K562 (cell line): ENCODE results near the gene NEMP1. TPM values are rescaled to one million over a fixed set of nuclear protein-coding genes. Genes with fewer than 3 reads are reported as not detected.

ENCODE experiments used
- ARID1B ChIP-seq: fragments of 450-650 bp; IDR thresholded peaks from 2 replicates; pipeline ENCODE4 v1.6.1; 2016; ENCODE audit warnings: antibody characterized with exemption, mild to moderate bottlenecking, inconsistent platforms
- BHLHE40 ChIP-seq: IDR thresholded peaks from 2 replicates; pipeline ENCODE4 v1.6.1; 2011; ENCODE audit warnings: low read length, improper control_type of control experiment
- CBFA2T2 ChIP-seq: fragments of 450-650 bp; conservative IDR thresholded peaks from 2 replicates; pipeline ENCODE4 v1.6.1; 2017; ENCODE audit warnings: mild to moderate bottlenecking
- CBFA2T3 ChIP-seq: fragments of 450-650 bp; IDR thresholded peaks from 2 replicates; pipeline ENCODE4 v1.6.1; 2017
- CHCHD3 ChIP-seq: fragments of 250-450 bp; sonication (Bioruptor Pico); IDR thresholded peaks from 2 replicates; pipeline ENCODE4 v2.1.2; 2022; ENCODE audit warnings: mild to moderate bottlenecking
- CXXC5 ChIP-seq: fragments of 250-450 bp; sonication (Bioruptor Pico); IDR thresholded peaks from 2 replicates; pipeline ENCODE4 v1.8.0; 2022; ENCODE audit warnings: inconsistent platforms, mild to moderate bottlenecking, moderate library complexity
- E2F8 ChIP-seq: fragments of 450-650 bp; IDR thresholded peaks from 2 replicates; pipeline ENCODE4 v1.7.1; 2018; ENCODE audit warnings: mild to moderate bottlenecking, low read depth; ENCODE audit not compliant: partially characterized antibody
- HDAC1 ChIP-seq, 2 experiments: fragments of 450-650 bp; IDR thresholded peaks; 2 replicates each; pipeline ENCODE4 v1.6.1; 2016 to 2017; ENCODE audit warnings: inconsistent platforms in 1 of 2, mild to moderate bottlenecking in 1 of 2, moderate library complexity in 1 of 2
- MAFF ChIP-seq: IDR thresholded peaks from 2 replicates; pipeline ENCODE4 v1.6.1; 2012; ENCODE audit warnings: low read length, improper control_type of control experiment
- USF2 ChIP-seq: sonication (generic); formaldehyde crosslinking; IDR thresholded peaks from 2 replicates; pipeline ENCODE4 v1.5.0; 2020; ENCODE audit warnings: missing genetic modification reagents
- ZNF239 ChIP-seq: fragments of 250-450 bp; sonication (Bioruptor Pico); IDR thresholded peaks from 2 replicates; pipeline ENCODE4 v1.4.0; 2020; ENCODE audit warnings: mild to moderate bottlenecking
- ZNF263 ChIP-seq: sonication (generic); formaldehyde crosslinking; IDR thresholded peaks from 2 replicates; pipeline ENCODE4 v1.8.0; 2022; ENCODE audit warnings: mild to moderate bottlenecking, missing genetic modification reagents, borderline replicate concordance
- polyA plus RNA-seq, 8 experiments: library from polyadenylated mRNA; depleted of rRNA in 4 of 8; stranded (reverse) in 5 of 8; unstranded in 3 of 8; fragments of >200 nt; fragmentation: Nextera tagmentation in 2 of 8; fragmentation: Illumina TruSeq in 1 of 8; extraction: Ambion mirVana in 2 of 8; extraction: Trizol in 1 of 8; gene quantifications; 2 replicates each; pipeline versions ENCODE4 v1.2.1 to v1.2.3, GENCODE V29; 2011 to 2014; ENCODE audit warnings: inconsistent platforms in 1 of 8, missing spikeins in 1 of 8
- total RNA-seq, 7 experiments: library from RNA; depleted of rRNA in 6 of 7; stranded (reverse); fragments of >200 nt in 6 of 7; fragmentation: Illumina TruSeq in 2 of 7; extraction: Trizol in 2 of 7; gene quantifications; 2 replicates each; pipeline versions ENCODE4 v1.2.1 to v1.2.3, GENCODE V29; 2011 to 2021; ENCODE audit warnings: low replicate concordance in 1 of 7
- TF ChIP-seq, protein P1 (sequence below): fragments of 450-650 bp; formaldehyde crosslinking; IDR thresholded peaks from 2 replicates; pipeline ENCODE4 v1.4.0; 2022; ENCODE audit warnings: mild to moderate bottlenecking, moderate library complexity
- TF ChIP-seq, protein P2 (sequence below): sonication (generic); formaldehyde crosslinking; IDR thresholded peaks from 2 replicates; pipeline ENCODE4 v1.8.1; 2023; ENCODE audit warnings: mild to moderate bottlenecking, missing genetic modification reagents
- TF ChIP-seq, protein P3 (sequence below): sonication (generic); formaldehyde crosslinking; IDR thresholded peaks from 2 replicates; pipeline ENCODE4 v1.9.0; 2022; ENCODE audit warnings: mild to moderate bottlenecking, missing genetic modification reagents
- TF ChIP-seq, protein P4 (sequence below): sonication (generic); formaldehyde crosslinking; IDR thresholded peaks from 2 replicates; pipeline ENCODE4 v1.8.0; 2022; ENCODE audit warnings: mild to moderate bottlenecking, missing genetic modification reagents, borderline replicate concordance
- TF ChIP-seq, protein P5 (sequence below): fragments of 250-450 bp; sonication (Bioruptor Pico); IDR thresholded peaks from 2 replicates; pipeline ENCODE4 v1.8.0; 2022; ENCODE audit warnings: inconsistent platforms, mild to moderate bottlenecking, moderate library complexity, borderline replicate concordance

Gene NEMP1
- total and polyA plus RNA-seq, 9 of the 15 experiments (the other 6 are each of a cell fraction or from before 2014, with no cell fraction given): 9.5 to 82.2 (median 41.2) TPM

DNA sequence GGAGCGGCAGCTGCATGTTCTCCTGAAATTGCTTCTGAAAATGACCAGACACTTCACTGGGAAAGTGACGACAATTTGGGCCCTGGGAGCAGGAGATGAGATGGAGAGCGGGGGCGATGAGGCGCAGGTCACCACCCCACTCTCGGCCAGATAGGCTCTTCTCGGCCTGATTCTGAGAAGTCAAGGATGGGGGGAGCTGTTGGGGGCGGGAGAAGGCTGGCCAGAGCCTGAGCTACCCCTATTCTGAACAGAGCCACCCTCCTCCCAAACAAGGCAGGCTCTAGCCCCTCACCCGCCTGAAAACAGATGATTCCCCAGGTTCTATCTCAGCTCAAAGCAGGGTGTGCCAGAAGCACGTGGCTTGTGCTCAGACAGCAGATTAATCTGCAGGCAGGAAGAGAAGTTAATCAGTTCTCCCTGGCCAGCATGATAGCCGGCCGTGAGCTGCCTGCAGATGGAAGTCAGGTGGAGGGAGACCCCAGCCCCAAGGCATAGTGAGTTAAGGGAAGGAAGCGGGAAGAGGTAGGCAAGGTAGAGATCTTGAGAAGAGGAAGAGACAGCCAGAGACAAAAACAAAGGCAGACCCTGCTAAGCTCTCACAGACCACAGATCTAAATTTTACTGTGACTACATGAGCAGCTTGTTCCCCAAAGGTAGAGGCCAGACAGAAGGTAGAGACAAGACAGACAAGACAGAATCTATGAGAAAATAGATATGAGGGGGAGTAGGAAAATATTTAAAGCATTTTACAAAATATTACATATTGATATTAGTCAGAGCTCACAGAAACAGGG lies 51.4 kb downstream of the NEMP1 start (continued):
- TF ChIP-seq, protein P1, sequence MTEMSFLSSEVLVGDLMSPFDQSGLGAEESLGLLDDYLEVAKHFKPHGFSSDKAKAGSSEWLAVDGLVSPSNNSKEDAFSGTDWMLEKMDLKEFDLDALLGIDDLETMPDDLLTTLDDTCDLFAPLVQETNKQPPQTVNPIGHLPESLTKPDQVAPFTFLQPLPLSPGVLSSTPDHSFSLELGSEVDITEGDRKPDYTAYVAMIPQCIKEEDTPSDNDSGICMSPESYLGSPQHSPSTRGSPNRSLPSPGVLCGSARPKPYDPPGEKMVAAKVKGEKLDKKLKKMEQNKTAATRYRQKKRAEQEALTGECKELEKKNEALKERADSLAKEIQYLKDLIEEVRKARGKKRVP (CRISPR knock-in tag): no peak
- TF ChIP-seq USF2 (CRISPR knock-in tag) (peak; percentile 62), CHCHD3 (CRISPR knock-in tag) (no peak), ZNF263 (CRISPR knock-in tag) (no peak), MAFF (no peak), ZNF239 (CRISPR knock-in tag) (no peak), BHLHE40 (peak; percentile 77), CBFA2T2 (peak; percentile 71), CBFA2T3 (peak; percentile 84), CXXC5 (CRISPR knock-in tag) (peak; percentile 58; the same call in 1 of the 2 replicates), HDAC1 (IDR thresholded peaks at IDR 0.05) (peak in 1 of 2 experiments; percentile 35; a peak in 1 of 4 replicates), ARID1B (peak; percentile 74), E2F8 (no peak)
- TF ChIP-seq, protein P2, sequence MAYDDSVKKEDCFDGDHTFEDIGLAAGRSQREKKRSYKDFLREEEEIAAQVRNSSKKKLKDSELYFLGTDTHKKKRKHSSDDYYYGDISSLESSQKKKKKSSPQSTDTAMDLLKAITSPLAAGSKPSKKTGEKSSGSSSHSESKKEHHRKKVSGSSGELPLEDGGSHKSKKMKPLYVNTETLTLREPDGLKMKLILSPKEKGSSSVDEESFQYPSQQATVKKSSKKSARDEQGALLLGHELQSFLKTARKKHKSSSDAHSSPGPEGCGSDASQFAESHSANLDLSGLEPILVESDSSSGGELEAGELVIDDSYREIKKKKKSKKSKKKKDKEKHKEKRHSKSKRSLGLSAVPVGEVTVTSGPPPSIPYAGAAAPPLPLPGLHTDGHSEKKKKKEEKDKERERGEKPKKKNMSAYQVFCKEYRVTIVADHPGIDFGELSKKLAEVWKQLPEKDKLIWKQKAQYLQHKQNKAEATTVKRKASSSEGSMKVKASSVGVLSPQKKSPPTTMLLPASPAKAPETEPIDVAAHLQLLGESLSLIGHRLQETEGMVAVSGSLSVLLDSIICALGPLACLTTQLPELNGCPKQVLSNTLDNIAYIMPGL: no peak
- TF ChIP-seq, protein P3, sequence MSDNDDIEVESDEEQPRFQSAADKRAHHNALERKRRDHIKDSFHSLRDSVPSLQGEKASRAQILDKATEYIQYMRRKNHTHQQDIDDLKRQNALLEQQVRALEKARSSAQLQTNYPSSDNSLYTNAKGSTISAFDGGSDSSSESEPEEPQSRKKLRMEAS (CRISPR knock-in tag): peak; percentile 90
- TF ChIP-seq, protein P4, sequence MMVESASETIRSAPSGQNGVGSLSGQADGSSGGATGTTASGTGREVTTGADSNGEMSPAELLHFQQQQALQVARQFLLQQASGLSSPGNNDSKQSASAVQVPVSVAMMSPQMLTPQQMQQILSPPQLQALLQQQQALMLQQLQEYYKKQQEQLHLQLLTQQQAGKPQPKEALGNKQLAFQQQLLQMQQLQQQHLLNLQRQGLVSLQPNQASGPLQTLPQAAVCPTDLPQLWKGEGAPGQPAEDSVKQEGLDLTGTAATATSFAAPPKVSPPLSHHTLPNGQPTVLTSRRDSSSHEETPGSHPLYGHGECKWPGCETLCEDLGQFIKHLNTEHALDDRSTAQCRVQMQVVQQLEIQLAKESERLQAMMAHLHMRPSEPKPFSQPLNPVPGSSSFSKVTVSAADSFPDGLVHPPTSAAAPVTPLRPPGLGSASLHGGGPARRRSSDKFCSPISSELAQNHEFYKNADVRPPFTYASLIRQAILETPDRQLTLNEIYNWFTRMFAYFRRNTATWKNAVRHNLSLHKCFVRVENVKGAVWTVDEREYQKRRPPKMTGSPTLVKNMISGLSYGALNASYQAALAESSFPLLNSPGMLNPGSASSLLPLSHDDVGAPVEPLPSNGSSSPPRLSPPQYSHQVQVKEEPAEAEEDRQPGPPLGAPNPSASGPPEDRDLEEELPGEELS (CRISPR knock-in tag): no peak
- TF ChIP-seq, protein P5, sequence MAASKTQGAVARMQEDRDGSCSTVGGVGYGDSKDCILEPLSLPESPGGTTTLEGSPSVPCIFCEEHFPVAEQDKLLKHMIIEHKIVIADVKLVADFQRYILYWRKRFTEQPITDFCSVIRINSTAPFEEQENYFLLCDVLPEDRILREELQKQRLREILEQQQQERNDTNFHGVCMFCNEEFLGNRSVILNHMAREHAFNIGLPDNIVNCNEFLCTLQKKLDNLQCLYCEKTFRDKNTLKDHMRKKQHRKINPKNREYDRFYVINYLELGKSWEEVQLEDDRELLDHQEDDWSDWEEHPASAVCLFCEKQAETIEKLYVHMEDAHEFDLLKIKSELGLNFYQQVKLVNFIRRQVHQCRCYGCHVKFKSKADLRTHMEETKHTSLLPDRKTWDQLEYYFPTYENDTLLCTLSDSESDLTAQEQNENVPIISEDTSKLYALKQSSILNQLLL (CRISPR knock-in tag): no peak
